WTC11 (cell line): ENCODE results near the gene KRT32.

Source experiments
- CREB1 ChIP-seq: sonication (generic); formaldehyde crosslinking; IDR thresholded peaks from 2 replicates; pipeline ENCODE4 v1.8.0; 2023; ENCODE audit warnings: mild to moderate bottlenecking, missing genetic modification reagents
- FOXP1 ChIP-seq: sonication (generic); formaldehyde crosslinking; IDR thresholded peaks from 2 replicates; pipeline ENCODE4 v1.8.0; 2022; ENCODE audit warnings: missing genetic modification reagents, mild to moderate bottlenecking, moderate library complexity, borderline replicate concordance
- GABPB1 ChIP-seq: sonication (generic); formaldehyde crosslinking; IDR thresholded peaks from 2 replicates; pipeline ENCODE4 v1.8.1; 2023; ENCODE audit warnings: mild to moderate bottlenecking, missing genetic modification reagents
- MXD4 ChIP-seq: fragments of 250-450 bp; sonication (Bioruptor Pico); IDR thresholded peaks from 2 replicates; pipeline ENCODE4 v1.8.0; 2021; ENCODE audit warnings: mild to moderate bottlenecking, moderate library complexity, borderline replicate concordance
- ZBTB21 ChIP-seq: sonication (generic); formaldehyde crosslinking; IDR thresholded peaks from 2 replicates; pipeline ENCODE4 v1.8.1; 2023; ENCODE audit warnings: mild to moderate bottlenecking, missing genetic modification reagents, borderline replicate concordance
- TF ChIP-seq, protein P1 (sequence below): sonication (generic); formaldehyde crosslinking; IDR thresholded peaks from 2 replicates; pipeline ENCODE4 v1.8.0; 2022; ENCODE audit warnings: mild to moderate bottlenecking, missing genetic modification reagents
- TF ChIP-seq, protein P2 (sequence below): fragments of 200-600 bp; IDR thresholded peaks from 2 replicates; pipeline ENCODE4 v1.8.0; 2022; ENCODE audit warnings: antibody characterized with exemption
- TF ChIP-seq, protein P3 (sequence below): sonication (generic); formaldehyde crosslinking; conservative IDR thresholded peaks from 2 replicates; pipeline ENCODE4 v1.8.1; 2022; ENCODE audit warnings: mild to moderate bottlenecking, missing genetic modification reagents
- TF ChIP-seq, protein P4 (sequence below): sonication (generic); formaldehyde crosslinking; IDR thresholded peaks from 2 replicates; pipeline ENCODE4 v1.8.1; 2022; ENCODE audit warnings: mild to moderate bottlenecking, missing genetic modification reagents, moderate library complexity, borderline replicate concordance

- TF ChIP-seq, protein P1, sequence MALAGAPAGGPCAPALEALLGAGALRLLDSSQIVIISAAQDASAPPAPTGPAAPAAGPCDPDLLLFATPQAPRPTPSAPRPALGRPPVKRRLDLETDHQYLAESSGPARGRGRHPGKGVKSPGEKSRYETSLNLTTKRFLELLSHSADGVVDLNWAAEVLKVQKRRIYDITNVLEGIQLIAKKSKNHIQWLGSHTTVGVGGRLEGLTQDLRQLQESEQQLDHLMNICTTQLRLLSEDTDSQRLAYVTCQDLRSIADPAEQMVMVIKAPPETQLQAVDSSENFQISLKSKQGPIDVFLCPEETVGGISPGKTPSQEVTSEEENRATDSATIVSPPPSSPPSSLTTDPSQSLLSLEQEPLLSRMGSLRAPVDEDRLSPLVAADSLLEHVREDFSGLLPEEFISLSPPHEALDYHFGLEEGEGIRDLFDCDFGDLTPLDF, result no peak
- TF ChIP-seq, protein P2, sequence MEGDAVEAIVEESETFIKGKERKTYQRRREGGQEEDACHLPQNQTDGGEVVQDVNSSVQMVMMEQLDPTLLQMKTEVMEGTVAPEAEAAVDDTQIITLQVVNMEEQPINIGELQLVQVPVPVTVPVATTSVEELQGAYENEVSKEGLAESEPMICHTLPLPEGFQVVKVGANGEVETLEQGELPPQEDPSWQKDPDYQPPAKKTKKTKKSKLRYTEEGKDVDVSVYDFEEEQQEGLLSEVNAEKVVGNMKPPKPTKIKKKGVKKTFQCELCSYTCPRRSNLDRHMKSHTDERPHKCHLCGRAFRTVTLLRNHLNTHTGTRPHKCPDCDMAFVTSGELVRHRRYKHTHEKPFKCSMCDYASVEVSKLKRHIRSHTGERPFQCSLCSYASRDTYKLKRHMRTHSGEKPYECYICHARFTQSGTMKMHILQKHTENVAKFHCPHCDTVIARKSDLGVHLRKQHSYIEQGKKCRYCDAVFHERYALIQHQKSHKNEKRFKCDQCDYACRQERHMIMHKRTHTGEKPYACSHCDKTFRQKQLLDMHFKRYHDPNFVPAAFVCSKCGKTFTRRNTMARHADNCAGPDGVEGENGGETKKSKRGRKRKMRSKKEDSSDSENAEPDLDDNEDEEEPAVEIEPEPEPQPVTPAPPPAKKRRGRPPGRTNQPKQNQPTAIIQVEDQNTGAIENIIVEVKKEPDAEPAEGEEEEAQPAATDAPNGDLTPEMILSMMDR, result no peak
- TF ChIP-seq FOXP1 (CRISPR knock-in tag) (no peak), MXD4 (no peak), ZBTB21 (CRISPR knock-in tag) (no peak), GABPB1 (CRISPR knock-in tag) (no peak), CREB1 (no peak)
- TF ChIP-seq, protein P3, sequence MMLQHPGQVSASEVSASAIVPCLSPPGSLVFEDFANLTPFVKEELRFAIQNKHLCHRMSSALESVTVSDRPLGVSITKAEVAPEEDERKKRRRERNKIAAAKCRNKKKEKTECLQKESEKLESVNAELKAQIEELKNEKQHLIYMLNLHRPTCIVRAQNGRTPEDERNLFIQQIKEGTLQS (CRISPR knock-in tag), result no peak
- TF ChIP-seq, protein P4, sequence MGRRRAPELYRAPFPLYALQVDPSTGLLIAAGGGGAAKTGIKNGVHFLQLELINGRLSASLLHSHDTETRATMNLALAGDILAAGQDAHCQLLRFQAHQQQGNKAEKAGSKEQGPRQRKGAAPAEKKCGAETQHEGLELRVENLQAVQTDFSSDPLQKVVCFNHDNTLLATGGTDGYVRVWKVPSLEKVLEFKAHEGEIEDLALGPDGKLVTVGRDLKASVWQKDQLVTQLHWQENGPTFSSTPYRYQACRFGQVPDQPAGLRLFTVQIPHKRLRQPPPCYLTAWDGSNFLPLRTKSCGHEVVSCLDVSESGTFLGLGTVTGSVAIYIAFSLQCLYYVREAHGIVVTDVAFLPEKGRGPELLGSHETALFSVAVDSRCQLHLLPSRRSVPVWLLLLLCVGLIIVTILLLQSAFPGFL (CRISPR knock-in tag), result no peak
These were observed 22.3 kb upstream of the KRT32 start, which contains the start of gene KRT36 for GRCh38 chr17:41489531-41489930.
